HepG2 (cell line): ENCODE measurements around the gene ARMC3.

Experiments
- ATF6 ChIP-seq: sonication (generic); formaldehyde crosslinking; conservative IDR thresholded peaks from 2 replicates; pipeline ENCODE4 v1.4.0; 2020; ENCODE audit warnings: missing genetic modification reagents
- CBX2 ChIP-seq, 2 experiments: fragments of 200-600 bp in 1 of 2; sonication (generic); formaldehyde crosslinking in 1 of 2; IDR thresholded peaks; 2 replicates each; pipeline versions ENCODE4 v1.7.0 to v1.8.1; 2018 to 2022; ENCODE audit warnings: low read depth in 2 of 2, low read length in 1 of 2, mild to moderate bottlenecking in 1 of 2, missing genetic modification reagents in 1 of 2
- CTCF ChIP-seq: sonication (generic); formaldehyde crosslinking; IDR thresholded peaks from 2 replicates; pipeline ENCODE4 v1.5.0; 2020; ENCODE audit warnings: mild to moderate bottlenecking, missing genetic modification reagents, moderate library complexity
- KDM1A ChIP-seq: IDR thresholded peaks from 2 replicates; pipeline ENCODE4 v1.6.1; 2016; ENCODE audit warnings: missing compliant biosample characterization
- MXD3 ChIP-seq: IDR thresholded peaks from 2 replicates; pipeline ENCODE4 v1.6.1; 2016; ENCODE audit warnings: mild to moderate bottlenecking, missing biosample characterization, missing genetic modification reagents
- USF2 ChIP-seq, 2 experiments: sonication (generic) in 1 of 2; formaldehyde crosslinking in 1 of 2; IDR thresholded peaks; 2 replicates each; pipeline versions ENCODE4 v1.5.1 to v1.6.1; 2011 to 2020; ENCODE audit warnings: borderline replicate concordance in 1 of 2, low read depth in 1 of 2, low read length in 1 of 2, mild to moderate bottlenecking in 1 of 2, missing genetic modification reagents in 1 of 2, moderate library complexity in 1 of 2
- ZFYVE20 ChIP-seq: sonication (generic); formaldehyde crosslinking; IDR thresholded peaks from 2 replicates; pipeline ENCODE4 v1.8.0; 2023; ENCODE audit warnings: low read depth, mild to moderate bottlenecking, moderate library complexity, missing genetic modification reagents, borderline replicate concordance
- ZNF530 ChIP-seq: sonication (generic); formaldehyde crosslinking; IDR thresholded peaks from 2 replicates; pipeline ENCODE4 v1.5.0; 2020; ENCODE audit warnings: low read depth, mild to moderate bottlenecking, missing genetic modification reagents

- no peak for TF ChIP-seq ATF6 (CRISPR knock-in tag)
- no peak for TF ChIP-seq CBX2 (IDR thresholded peaks at IDR 0.05; ENCODE audit: low read depth, low read length)
- TF ChIP-seq CBX2 (CRISPR knock-in tag; IDR thresholded peaks at IDR 0.05; ENCODE audit: low read depth): no peak
- no peak for TF ChIP-seq CTCF (CRISPR knock-in tag)
- no peak for TF ChIP-seq MXD3
- no peak for TF ChIP-seq USF2 (IDR thresholded peaks at IDR 0.05; ENCODE audit: low read depth, low read length)
- no peak for TF ChIP-seq USF2 (CRISPR knock-in tag; IDR thresholded peaks at IDR 0.05; ENCODE audit: borderline replicate concordance)
- no peak for TF ChIP-seq KDM1A (CRISPR knock-in tag)
- no peak for TF ChIP-seq ZNF530 (CRISPR knock-in tag)
- TF ChIP-seq ZFYVE20: no peak
Observed at GRCh38 chr10:22913474-22914092, 14.3 kb upstream of the ARMC3 start.
